OCI-LY7 (cell line): ENCODE results near the gene IRF2.

Experiments used
- EZH2phosphoT487 ChIP-seq: fragments of 200-600 bp; sonication (generic); IDR thresholded peaks from 2 replicates; pipeline ENCODE4 v1.6.1; 2018; ENCODE audit warnings: low read depth, borderline replicate concordance, mild to moderate bottlenecking, mixed run types, antibody characterized with exemption, low read length, moderate library complexity, mixed read lengths
- TF ChIP-seq, protein P1 (sequence below): fragments of 200-600 bp; sonication (generic); conservative IDR thresholded peaks from 2 replicates; pipeline ENCODE4 v1.5.1; 2014; ENCODE audit warnings: mild to moderate bottlenecking, antibody characterized with exemption, low read length, moderate library complexity, mixed read lengths

DNA sequence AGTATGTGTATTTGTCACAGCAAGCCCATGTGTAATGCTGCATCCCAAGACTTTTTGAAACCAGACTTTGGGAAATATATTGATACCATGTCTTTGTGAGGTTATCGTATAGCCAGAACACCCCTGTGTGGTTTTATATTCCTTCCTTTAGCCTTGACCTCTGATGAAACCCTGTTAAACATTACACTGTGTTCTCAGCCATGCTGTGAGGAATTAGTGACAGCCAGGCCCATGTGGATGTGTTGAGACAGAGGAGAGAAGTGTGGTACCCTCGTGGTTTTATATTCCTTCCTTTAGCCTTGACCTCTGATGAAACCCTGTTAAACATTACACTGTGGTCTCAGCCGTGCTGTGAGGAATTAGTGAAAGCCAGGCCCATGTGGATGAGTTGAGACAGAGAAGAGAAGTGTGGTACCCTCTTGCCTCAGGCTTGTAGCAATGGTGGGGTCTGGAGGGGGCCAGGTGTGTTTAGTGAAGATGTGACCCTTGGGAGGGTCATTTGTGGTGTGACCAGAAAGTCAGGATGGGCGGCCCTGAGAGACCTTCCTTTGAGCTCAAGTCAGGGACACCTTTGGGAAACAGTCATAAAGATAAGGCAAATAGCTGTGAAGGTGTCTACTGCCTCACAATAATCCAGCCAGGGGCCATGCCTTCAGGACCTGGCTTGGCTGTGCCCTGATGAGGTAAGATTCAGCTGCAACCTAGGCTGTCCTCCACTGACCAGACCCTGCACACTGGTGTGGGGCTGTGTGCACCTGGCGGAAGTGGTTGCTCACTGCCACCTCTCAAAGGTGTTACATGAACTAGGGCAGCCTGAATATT, 110.0 kb downstream of the IRF2 start:
- TF ChIP-seq, protein P1, sequence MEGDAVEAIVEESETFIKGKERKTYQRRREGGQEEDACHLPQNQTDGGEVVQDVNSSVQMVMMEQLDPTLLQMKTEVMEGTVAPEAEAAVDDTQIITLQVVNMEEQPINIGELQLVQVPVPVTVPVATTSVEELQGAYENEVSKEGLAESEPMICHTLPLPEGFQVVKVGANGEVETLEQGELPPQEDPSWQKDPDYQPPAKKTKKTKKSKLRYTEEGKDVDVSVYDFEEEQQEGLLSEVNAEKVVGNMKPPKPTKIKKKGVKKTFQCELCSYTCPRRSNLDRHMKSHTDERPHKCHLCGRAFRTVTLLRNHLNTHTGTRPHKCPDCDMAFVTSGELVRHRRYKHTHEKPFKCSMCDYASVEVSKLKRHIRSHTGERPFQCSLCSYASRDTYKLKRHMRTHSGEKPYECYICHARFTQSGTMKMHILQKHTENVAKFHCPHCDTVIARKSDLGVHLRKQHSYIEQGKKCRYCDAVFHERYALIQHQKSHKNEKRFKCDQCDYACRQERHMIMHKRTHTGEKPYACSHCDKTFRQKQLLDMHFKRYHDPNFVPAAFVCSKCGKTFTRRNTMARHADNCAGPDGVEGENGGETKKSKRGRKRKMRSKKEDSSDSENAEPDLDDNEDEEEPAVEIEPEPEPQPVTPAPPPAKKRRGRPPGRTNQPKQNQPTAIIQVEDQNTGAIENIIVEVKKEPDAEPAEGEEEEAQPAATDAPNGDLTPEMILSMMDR, result no peak
- TF ChIP-seq EZH2phosphoT487, result no peak
